Transverse colon (tissue), 3 donors: Measurements from ENCODE around the gene G6PC1.

Experiments used
- CTCF ChIP-seq, 5 experiments: fragments of 200-600 bp in 3 of 5; fragments of 450-650 bp in 2 of 5; sonication (generic) in 3 of 5; IDR thresholded peaks; 1 replicate in 2 of 5; 2 replicates in 3 of 5; pipeline ENCODE4 v1.5.1; 2016 to 2017; ENCODE audit warnings: antibody characterized with exemption in 5 of 5, inconsistent platforms in 3 of 5, mild to moderate bottlenecking in 2 of 5, moderate library complexity in 1 of 5
- EP300 ChIP-seq: sonication (generic); formaldehyde crosslinking; IDR thresholded peaks from one replicate; pipeline ENCODE4 v1.6.1; 2017; ENCODE audit warnings: antibody characterized with exemption, low read depth

- no peak for TF ChIP-seq CTCF (IDR thresholded peaks at IDR 0.05)
- no peak for TF ChIP-seq EP300
Observed at GRCh38 chr17:42906772-42907446, 6.3 kb downstream of the G6PC1 start.
